Hematopoietic multipotent progenitor cell treated with erythropoietin and hydrocortisone succinate and interleukin-3 and kit ligand, for 6 days (in vitro differentiated cells): ENCODE results near the gene EYA4.
"Not testable (repeated sequence)": the region's sequence is repeated elsewhere in the genome, so short reads cannot be mapped to it uniquely, and the experiment has no call there.

Experiments
- DNase-seq: peaks from one replicate; pipeline ENCODE4 v3.0.0-alpha.2; 2015

Gene EYA4

GRCh38 chr6:133358574-133359150 is 117.5 kb downstream of the EYA4 start:
- no peak for DNase-seq

GRCh38 chr6:133359256-133359655 is 118.1 kb downstream of the EYA4 start:
- DNase-seq, result no peak

- no peak for DNase-seq
These were observed 118.6 kb downstream of the EYA4 start for GRCh38 chr6:133359760-133360159.

GRCh38 chr6:133360194-133360593 is 119.0 kb downstream of the EYA4 start:
- DNase-seq, result no peak

- DNase-seq, result no peak
These were observed 121.7 kb downstream of the EYA4 start for GRCh38 chr6:133362813-133363212.

GRCh38 chr6:133368664-133369063 is 127.5 kb downstream of the EYA4 start:
- no peak for DNase-seq

- no peak for DNase-seq
These were observed 128.7 kb downstream of the EYA4 start for GRCh38 chr6:133369773-133370272.

- no peak for DNase-seq
These were observed 135.6 kb downstream of the EYA4 start for GRCh38 chr6:133376743-133377142.

- DNase-seq, result no peak
These were observed 136.1 kb downstream of the EYA4 start for GRCh38 chr6:133377219-133377618.

GRCh38 chr6:133380047-133380446 is 138.9 kb downstream of the EYA4 start:
- no peak for DNase-seq

- DNase-seq, result no peak
These were observed 139.6 kb downstream of the EYA4 start for GRCh38 chr6:133380723-133381122.

GRCh38 chr6:133388731-133389130 is 147.6 kb downstream of the EYA4 start:
- no peak for DNase-seq

GRCh38 chr6:133390168-133390567 is 149.0 kb downstream of the EYA4 start:
- no peak for DNase-seq

GRCh38 chr6:133392015-133392414 is 150.9 kb downstream of the EYA4 start:
- DNase-seq, result no peak

GRCh38 chr6:133392641-133393040 is 151.5 kb downstream of the EYA4 start:
- DNase-seq, result no peak

- DNase-seq, result no peak
These were observed 152.7 kb downstream of the EYA4 start for GRCh38 chr6:133393891-133394290.

- no peak for DNase-seq
These were observed 153.5 kb downstream of the EYA4 start for GRCh38 chr6:133394630-133395029.

- DNase-seq, result peak; percentile 7
These were observed 155.3 kb downstream of the EYA4 start for GRCh38 chr6:133396233-133396983.

GRCh38 chr6:133396984-133397348 is 155.8 kb downstream of the EYA4 start:
- DNase-seq, result no peak

- DNase-seq, result not testable (repeated sequence)
These were observed 156.4 kb downstream of the EYA4 start for GRCh38 chr6:133397601-133398000.

- no peak for DNase-seq
These were observed 158.3 kb downstream of the EYA4 start for GRCh38 chr6:133399426-133399825.

- DNase-seq, result no peak
These were observed 163.0 kb downstream of the EYA4 start for GRCh38 chr6:133404151-133404550.

- no peak for DNase-seq
These were observed 163.6 kb downstream of the EYA4 start for GRCh38 chr6:133404728-133405127.

- DNase-seq, result no peak
These were observed 166.4 kb downstream of the EYA4 start for GRCh38 chr6:133407320-133408100.
